Germinal center (tissue), 1 donor: ENCODE results near the gene PLEKHB2.
A peak's percentile ranks its signal among the peaks of the same experiment; 100 is the strongest.
"Not testable (repeated sequence)": the region's sequence is repeated elsewhere in the genome, so short reads cannot be mapped to it uniquely, and the experiment has no call there.

Experiments used
- DNase-seq: peaks from one replicate; pipeline ENCODE4 v3.0.0; 2012; ENCODE audit warnings: mixed read lengths, low spot score

PLEKHB2 gene

DNA sequence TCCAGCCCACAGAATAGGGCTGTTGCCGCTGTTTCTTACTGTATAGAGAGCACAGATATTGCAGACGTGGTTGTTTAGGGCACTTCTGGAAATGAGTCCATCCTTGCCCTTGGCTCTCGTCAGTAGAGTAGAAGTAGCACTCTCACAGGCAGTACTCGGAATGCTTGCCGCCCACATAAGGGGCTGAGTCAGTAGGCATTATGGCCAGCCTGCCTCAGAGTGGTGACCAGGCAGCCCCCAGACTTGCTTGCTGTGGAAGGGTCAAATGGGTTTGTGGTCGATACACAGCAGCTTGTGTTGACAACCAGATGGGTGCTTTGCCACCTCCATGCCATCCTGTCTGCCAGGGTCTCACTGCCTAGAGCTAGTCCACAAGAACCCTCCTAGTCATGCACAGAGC lies 38.7 kb downstream of the PLEKHB2 start:
- DNase-seq = no peak

DNA sequence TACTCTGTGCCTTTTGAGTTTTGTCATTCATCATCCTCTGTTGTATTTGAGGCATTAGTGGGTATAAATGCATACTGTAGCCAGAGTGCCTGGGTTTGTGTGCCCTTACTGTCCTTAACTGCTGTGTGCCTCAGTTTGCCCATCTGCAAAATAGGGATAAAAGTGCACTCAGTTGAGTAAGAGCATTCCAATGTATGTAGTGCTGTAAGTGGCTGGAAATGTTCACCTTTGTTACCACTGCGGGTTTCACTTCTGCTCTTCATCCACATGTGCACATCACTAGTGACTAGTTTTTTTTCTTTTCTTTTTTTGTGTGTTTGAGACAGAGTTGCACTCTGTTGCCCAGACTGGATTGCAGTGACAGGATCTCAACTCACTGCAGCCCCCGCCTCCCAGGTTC lies 39.9 kb downstream of the PLEKHB2 start:
- DNase-seq = no peak

DNA sequence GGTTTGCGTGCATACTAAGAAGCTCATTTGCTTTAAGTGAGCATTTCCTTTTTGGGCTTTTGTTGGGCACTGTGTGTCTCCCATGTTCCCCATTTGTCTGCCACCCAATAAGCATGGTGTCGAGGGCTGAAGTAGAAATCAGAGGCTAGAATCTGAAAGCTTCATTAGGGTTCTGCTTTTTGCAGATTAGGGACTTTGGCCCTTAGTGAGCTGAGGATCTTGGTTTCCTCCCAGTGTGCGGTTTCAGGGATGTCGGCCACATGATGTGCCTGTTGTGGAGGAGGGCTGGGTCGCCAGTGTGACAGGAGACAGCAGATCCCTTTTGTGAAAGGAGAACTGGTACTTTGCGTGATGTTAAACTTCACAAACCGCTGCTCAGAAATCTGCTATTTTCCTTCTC lies 41.1 kb downstream of the PLEKHB2 start:
- no peak for DNase-seq

DNA sequence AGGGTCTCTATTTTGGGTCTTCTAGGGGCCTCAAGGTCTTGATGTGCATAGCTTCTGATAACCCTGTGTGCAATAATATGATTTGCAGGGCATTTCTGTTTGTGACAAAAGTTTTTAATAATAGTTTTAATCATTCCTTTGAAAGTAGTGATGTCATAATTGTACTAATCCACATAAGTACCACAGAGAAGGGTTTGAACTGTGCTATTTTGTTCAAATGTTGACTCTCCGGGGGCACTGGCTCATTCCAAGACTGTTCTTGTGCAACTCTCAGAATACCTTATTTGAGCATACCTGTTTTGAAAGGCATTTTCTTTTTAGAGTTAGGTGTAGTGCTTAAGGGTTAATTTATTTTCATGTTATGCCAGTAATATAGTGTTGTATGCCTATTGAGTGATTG lies 41.6 kb downstream of the PLEKHB2 start:
- DNase-seq = no peak

DNA sequence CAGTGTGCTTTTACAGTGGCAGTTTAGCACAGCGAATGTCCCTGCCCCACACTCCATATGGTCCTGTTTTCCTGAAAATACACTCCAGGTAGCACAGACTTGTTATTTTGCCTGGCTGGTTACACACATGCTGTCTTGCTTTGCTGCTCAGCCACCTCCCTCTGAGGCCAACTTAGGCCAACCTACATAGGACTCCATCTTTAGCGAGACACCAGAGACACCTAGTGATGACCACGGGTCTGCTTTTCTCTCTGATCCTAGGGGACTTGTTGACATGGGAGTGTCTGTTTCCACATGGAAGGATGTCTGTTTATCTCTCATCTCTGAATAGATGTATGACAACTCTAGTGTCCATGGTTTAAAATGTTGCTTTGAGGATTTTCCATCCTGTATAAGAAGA lies 43.3 kb downstream of the PLEKHB2 start:
- DNase-seq = no peak

DNA sequence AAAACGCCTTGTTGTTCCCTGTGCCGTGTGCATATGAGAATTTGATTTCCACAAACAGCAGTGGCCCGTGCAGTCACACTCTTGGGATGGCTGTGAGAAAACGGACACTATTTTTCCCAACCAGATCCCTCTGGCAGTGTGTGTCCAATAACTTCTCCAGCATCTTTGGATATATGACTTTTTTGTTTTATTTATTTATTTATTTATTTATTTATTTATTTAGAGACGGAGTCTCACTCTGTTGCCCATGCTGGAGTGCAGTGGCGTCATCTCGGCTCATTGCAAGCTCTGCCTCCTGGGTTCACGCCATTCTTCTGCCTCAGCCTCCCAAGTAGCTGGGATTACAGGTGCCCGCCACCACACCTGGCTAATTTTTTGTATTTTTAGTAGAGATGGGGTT lies 45.0 kb downstream of the PLEKHB2 start:
- not testable (repeated sequence) for DNase-seq

DNA sequence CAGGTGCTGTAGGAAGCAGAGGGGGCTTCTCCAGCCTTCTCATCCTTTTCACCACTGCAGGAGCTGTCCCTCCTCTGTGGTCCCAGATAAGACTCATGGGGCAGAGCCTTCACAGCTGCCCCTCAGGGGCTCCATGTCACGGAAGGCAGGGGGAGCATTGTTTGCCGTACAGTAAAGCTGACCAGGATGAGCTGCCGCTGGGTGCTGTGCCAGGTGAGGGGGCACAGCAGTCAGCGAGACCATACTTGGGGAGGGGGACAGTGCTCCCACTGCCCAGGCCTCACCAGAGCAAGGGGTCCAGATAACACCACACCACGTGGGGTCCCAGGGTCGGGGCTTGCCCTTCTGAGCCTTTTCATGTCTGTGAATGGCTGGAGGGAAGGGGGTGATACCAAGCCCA lies 46.3 kb downstream of the PLEKHB2 start:
- no peak for DNase-seq

DNA sequence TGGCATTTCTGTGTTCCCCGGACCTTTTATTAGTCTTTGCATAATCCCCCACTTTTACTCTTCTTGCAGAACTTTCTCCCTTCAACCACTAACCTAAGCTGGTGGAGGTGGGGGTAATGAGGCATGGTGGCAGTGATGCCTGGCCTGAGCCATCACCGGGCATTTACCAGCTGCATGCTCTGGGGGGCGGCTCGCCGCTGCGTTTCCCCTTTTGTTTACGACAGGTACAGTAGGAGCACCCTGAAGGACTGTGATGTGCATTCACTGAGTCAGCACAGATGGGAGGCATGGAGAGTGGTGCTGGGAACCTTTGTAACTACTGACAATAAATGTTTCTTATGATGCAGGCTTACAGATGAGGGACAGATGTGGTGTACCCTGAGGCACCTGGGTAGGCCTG lies 46.9 kb downstream of the PLEKHB2 start:
- DNase-seq = no peak

DNA sequence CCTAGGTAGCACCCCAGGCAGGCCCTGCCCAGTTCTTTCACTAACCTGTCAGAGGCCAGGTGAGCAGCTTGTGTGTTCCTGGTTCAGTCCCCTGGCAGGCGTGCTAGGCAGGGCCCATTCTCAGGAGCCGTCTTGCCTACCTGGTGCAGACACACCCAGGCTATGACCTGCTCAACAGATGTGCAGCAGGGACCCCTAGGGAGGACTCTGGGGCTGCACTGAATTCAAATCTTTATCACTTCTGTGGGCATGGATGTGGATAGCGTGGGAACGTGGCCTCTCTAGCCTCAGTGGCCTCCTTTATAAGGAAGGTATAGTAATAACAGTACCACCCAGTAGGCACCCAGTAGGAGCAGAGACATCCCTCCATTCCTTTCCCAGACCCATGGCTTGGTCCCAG lies 48.4 kb downstream of the PLEKHB2 start:
- no peak for DNase-seq

DNA sequence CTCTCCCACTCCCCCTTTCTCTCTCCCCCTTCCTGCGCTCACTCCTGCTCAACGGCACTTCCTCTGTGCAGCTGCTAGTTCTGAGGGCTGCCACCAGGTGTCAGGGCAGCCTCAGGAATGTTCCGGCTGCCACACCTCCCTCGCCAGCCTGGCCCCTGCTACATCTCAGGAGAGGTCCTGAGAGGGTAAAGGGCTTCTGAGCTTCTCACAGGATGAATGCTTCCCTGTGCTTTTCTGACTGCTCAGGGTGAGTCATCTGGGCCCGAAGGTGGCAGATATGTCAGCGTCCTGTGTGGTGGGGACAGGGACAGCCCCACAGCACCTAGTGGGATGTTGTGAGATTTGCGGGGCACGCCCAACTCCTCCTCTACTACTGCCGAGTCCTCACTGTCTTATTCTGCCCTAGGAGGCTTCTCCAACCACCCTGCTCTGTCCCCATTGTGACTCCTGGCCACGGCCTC lies 49.0 kb downstream of the PLEKHB2 start:
- peak; percentile 78 for DNase-seq

DNA sequence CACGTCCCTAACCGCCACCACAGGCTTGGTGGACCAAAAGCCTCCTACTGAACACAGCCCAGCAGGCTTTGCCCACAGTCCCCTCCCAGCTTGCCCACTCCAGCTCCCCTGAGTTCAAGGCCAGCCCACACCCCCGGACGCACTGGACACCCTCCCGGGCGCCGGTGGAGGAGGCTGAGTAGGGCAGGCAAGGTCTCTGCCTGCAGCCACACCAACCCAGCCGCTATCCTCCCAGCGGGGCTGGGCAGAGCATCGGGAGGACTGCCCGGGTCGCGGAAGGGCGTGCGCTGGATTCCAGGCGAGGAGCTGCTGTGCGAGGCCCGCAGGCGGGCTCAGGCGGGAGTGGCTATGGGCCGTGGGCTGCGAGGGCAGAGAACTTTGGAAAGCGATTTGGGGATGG lies 49.5 kb downstream of the PLEKHB2 start:
- no peak for DNase-seq

DNA sequence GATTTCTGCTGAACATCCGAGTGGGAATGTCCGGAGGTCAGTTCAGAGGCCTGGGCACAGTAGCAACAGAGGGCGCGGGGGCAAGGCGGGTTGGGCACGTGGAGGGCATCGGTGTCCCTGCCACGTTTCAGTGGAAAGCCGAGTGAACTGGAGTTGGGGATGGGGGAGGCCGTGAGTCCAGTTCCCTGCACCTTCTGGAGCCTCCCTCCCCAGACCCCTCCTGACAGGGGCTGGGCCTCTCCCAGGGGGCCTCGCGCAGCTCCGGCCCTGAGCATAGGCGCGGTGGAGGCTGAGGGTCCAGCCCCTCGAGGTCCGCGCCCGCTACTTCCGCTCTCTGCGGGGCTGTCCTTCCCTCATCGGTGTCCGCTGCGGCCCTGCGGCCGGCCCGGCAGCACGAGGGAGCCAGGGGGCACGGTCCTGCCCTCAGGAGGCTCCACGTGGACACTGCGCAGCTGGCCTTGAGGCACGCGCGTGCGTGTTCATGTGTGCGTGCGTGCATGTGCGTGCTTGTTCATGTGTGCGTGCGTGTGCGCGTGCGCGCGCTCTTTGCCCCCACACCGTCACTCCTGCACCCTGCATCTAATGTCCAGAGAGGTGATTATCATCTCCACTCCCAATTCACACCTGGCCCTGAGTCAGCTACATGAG lies 50.2 kb downstream of the PLEKHB2 start:
- no peak for DNase-seq

DNA sequence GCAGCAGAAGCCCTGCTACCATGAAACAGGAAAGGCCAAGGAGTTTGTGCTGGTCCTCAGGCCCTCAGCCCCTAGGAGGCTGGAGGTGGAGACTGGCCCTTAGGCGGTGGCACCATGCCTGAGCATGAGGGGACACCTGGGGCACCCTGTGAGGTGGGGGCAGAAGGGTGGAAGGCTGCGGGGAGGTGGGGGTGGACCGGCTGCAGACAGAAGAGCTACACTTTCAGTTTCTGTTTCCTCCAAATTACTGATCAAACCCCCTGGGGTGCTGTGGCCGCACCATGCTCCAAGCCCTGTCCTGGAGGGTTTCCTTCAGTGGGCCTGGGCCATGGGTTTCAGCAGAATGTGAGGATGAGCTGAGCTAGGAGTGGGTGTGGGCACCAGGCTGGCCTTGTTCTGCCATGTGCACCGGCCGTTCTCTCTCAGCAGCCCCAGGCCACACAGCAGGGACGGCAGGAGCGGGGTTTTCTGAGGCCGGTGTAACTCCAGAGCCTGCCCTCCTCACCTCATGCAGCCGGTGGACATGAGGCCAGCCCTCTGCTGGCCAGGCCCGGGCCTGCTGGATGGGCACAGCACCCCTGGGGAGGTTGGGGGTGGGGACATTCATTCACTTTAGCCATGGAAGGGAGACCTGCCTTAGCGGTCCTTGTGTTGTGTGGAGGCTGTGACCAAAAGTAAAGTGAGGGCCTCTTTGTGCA lies 51.5 kb downstream of the PLEKHB2 start:
- no peak for DNase-seq

DNA sequence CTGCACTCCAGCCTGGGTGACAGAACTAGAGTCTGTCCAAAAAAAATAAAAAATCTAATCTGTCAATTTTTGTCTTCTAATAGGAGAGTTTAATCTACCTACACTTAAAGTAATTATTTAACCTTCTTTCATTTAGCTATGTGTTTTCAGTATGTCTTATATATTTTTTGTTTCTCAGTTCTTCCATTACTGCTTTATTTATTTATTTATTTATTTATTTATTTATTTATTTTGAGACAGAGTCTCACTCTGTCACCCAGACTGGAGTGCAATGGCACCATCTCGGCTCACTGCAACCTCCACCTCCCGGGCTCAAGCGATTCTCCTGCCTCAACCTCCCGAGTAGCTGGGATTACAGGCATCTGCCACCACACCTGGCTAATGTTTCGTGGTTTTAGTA lies 60.4 kb downstream of the PLEKHB2 start:
- not testable (repeated sequence) for DNase-seq

DNA sequence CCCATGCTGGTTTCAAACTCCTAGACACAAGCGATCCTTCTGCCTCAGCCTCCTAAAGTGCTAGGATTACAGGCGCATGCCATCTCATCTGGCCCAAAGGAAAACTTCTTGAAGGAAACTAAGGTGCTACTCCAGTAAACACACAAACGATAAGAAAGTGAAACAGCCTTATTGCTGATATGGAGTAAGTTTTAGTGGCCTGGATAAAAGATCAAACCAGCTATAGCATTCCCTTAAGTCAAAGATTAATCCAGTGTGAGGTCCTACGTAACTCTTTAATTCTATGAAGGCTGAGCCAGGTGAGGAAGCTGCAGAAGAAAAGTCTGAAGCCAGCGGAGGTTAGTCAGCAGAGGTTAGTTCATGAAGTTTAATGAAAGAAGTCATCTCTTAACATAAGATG lies 63.4 kb downstream of the PLEKHB2 start:
- no peak for DNase-seq

DNA sequence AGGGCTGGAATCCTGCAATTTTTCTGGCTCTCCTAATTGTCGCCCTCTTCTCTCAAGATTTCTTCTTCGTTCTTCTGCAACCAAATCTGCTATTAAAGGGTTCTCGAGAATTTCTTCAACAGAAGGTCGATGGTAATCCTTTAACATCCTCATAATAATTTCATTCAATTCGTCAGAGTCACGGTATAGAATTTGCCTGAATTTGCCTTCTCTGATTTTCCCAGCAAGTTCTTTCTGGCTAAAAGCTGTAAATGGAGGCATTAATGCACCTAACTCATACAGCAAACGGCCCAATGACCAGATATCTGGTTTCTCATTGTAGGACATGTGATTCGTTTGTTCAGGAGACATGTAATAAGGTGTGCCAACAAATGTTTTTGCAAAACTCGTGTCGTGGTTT lies 72.9 kb downstream of the PLEKHB2 start:
- not testable (repeated sequence) for DNase-seq

DNA sequence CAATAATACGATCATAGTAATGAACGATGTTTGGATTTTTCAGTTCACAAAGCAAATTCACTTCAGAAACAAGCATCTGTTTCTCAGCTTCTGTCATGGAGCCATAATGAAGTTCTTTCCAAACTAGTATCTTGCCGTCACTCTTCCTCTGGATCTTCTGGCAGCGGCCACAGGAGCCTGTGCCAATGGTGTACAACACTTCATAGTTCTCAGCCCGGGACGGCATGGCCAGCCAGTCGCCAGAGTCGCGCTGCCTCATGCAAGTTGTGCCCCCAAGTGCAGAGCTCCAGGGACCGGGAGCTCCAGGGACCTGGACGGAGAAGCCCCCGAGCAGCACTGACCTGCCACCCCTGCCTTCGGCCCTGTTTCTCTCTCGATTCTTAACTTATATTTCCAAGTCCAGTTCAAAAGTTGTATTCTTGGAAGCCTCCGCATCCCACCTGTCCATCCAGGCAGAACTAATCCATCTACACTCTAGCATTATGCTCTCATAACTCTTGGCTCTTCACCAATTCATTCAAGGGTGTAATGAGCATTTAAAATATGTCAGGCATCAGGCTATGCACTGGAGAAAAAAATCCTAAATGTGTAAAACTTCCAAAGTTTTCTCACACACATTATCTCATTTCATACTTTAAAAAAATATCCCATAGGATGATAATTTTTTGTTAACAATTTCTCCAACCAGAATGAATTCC lies 73.7 kb downstream of the PLEKHB2 start:
- not testable (repeated sequence) for DNase-seq

DNA sequence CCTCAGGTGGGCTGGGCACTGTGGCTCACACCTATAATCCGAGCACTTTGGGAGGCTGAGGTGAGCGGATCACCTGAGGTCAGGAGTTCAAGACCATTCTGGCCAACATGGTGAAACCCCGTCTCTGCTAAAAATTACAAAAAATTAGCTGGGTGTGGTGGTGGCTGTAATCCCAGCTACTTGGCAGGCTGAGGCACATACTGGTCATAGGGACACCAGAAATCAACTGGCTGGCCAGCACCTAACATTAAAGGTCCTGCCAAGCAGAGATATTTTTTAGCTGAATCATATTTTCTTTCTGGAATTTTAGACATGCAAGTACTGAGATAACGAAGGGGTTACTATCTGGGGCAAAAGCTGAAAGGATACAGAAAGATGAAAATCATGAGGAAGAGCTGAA lies 76.3 kb downstream of the PLEKHB2 start:
- not testable (repeated sequence) for DNase-seq

DNA sequence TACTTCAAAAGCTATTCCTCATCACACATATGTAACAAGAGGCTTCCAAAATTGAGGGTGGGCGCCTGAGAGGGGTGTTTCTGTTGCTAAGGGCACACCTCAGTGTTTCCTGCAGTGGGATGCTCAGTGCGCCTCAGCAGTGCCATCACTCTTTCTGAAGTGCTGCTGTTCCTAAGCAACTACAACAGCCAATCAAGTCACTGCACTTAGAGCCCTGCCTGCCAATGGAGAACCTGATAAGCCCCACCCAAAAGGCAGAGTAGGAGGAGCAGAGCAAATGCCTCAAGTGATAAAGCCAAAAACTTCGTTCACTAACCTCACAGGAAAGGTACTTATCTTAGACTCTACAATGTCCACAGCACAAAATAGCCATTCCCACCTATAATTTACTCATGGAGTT lies 88.3 kb downstream of the PLEKHB2 start:
- DNase-seq = not testable (repeated sequence)

DNA sequence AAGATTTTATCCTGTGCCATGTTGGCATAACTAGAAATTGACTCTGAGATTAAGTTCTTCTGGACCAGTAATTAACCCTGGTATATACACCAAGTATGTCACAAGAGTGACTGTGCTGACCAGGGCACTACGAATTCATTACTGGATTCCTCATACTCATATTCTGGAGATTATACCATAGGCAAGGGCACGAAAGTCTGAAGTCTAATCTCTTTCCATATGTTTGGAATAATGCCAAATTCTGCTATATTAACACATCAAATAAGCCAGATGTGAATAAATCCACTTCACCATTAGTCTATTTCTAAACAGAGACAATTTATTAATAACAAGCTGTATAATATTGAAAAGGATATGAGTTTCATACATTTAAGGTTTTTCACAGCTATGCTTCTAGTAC lies 91.0 kb downstream of the PLEKHB2 start:
- not testable (repeated sequence) for DNase-seq
